ENCODE measurements around the gene PHACTR3.

Gene PHACTR3

DNA sequence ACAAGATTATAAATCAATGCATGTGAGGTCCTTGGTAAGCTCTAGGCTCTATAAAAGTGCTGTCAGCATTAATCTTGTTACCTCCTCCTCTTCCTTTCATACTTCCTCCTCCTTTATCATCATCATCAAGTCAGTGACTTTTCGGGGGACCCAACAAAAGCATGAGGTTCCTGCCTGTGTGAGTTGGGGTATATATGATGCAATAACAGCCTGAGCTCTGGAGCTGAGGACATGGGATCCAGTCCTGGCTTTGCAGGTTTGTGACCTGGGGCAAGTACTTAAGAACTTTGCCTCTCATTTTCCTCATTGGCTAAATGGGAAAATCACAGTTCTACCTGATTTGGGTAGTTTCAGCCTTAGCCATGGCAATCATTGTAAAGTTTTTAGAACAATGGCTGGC lies 7.1 kb upstream of the PHACTR3 start:
- Histone ChIP-seq H3K4ac (ENCODE audit: low read depth in 1 of 2, low read length in 2 of 2) (no peak overlapping the region), H3K9ac (ENCODE audit: low read length) (no peak overlapping the region), H3K18ac (ENCODE audit: low read depth in 1 of 2, low read length in 2 of 2) (no peak overlapping the region), H3K79me1 (replicated peaks; ENCODE audit: low read length, poor library complexity, severe bottlenecking) (no peaks in the 10 kb centered on the region), H4K8ac (ENCODE audit: low read length) (no peak overlapping the region), H3K9me3 (ENCODE audit: control insufficient read depth, low read length) (no peaks in the 10 kb centered on the region), H2BK5ac (ENCODE audit: low read depth, low read length, poor library complexity, severe bottlenecking) (no peak overlapping the region), H4K91ac (ENCODE audit: low read length) (no peak overlapping the region), H3K23ac (ENCODE audit: low read length in 2 of 2) (no peak overlapping the region), H2BK15ac (ENCODE audit: low read depth, poor library complexity, severe bottlenecking) (no peak overlapping the region), H3K4me1 (ENCODE audit: control insufficient read depth, insufficient read depth, low read depth, low read length) (no peaks in the 10 kb centered on the region), H3K27me3 (ENCODE audit: control insufficient read depth in 1 of 2, insufficient read depth in 1 of 2, low read length in 2 of 2) (peaks cover 0 to 77% of the 10 kb centered on the region in 2 experiments), H3K4me3 (ENCODE audit: insufficient read depth in 1 of 2, low read depth in 1 of 2, low read length in 2 of 2) (no peak overlapping the region), H3K27ac (ENCODE audit: low read length, poor library complexity, severe bottlenecking) (no peak overlapping the region), H2AFZ (ENCODE audit: low read depth, low read length) (no peak overlapping the region), H2AK5ac (ENCODE audit: low read length, severe bottlenecking) (no peak overlapping the region), H2BK120ac (ENCODE audit: low read depth, low read length) (no peak overlapping the region), H3K4me2 (ENCODE audit: low read length, poor library complexity, severe bottlenecking) (no peak overlapping the region), H3K36me3 (ENCODE audit: control insufficient read depth in 1 of 2, insufficient read depth in 2 of 2, low read depth in 1 of 2, low read length in 2 of 2) (no peaks in the 10 kb centered on the region), H3K14ac (ENCODE audit: low read length in 2 of 2) (no peak overlapping the region), H2BK12ac (ENCODE audit: low read length in 2 of 2) (no peak overlapping the region)
- DNase-seq: no peak
- 50% methylated on average over 1 of the region's 1 CpG for WGBS

DNA sequence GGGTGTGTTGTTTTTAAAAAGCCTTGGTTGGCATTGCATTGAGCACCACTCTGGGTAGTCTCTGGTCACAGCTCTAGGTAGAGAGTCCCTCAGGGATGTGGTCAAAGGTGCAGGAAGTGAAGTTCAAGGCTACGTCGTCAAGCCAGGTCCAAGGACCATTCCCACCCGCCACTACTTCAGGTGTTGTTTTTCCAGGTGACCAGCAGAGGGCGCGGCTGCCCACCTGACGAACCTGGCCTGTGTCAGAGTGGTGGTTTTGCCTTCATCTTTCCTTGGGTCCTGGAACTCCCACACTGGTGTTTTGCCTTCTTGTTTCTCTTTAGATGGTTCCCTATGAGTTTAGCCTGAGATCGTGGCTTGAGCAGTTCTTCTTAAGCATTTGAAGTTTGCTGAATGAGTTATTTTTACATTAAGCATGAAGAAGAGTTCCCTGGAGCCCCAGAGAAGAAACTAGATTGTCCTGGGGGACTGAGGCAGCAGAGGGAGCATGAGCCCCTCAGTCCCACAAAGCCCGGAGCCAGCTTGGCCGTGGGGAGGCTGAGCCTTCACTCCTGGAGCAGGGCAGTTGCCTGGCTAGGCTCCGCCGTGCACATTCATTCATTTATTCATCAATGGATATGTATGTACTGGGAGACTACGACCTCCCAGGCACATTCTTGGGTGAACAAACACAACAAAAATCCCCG lies 5.6 kb upstream of the PHACTR3 start:
- Histone ChIP-seq H2BK12ac (ENCODE audit: low read length in 2 of 2) (no peak overlapping the region), H3K36me3 (ENCODE audit: control insufficient read depth in 1 of 2, insufficient read depth in 2 of 2, low read depth in 1 of 2, low read length in 2 of 2) (no peaks in the 10 kb centered on the region), H3K4me3 (ENCODE audit: insufficient read depth in 1 of 2, low read depth in 1 of 2, low read length in 2 of 2) (no peak overlapping the region), H3K27ac (ENCODE audit: low read length, poor library complexity, severe bottlenecking) (no peak overlapping the region), H2BK120ac (ENCODE audit: low read depth, low read length) (no peak overlapping the region), H3K4ac (ENCODE audit: low read depth in 1 of 2, low read length in 2 of 2) (no peak overlapping the region), H3K4me2 (ENCODE audit: low read length, poor library complexity, severe bottlenecking) (no peak overlapping the region), H2AK5ac (ENCODE audit: low read length, severe bottlenecking) (no peak overlapping the region), H4K91ac (ENCODE audit: low read length) (no peak overlapping the region), H3K9ac (ENCODE audit: low read length) (no peak overlapping the region), H2BK5ac (ENCODE audit: low read depth, low read length, poor library complexity, severe bottlenecking) (no peak overlapping the region), H3K18ac (ENCODE audit: low read depth in 1 of 2, low read length in 2 of 2) (no peak overlapping the region), H3K14ac (ENCODE audit: low read length in 2 of 2) (no peak overlapping the region), H4K8ac (ENCODE audit: low read length) (no peak overlapping the region), H2AFZ (ENCODE audit: low read depth, low read length) (no peak overlapping the region), H3K27me3 (ENCODE audit: control insufficient read depth in 1 of 2, insufficient read depth in 1 of 2, low read length in 2 of 2) (peaks cover 0 to 83% of the 10 kb centered on the region in 2 experiments), H3K4me1 (ENCODE audit: control insufficient read depth, insufficient read depth, low read depth, low read length) (no peaks in the 10 kb centered on the region), H2BK15ac (ENCODE audit: low read depth, poor library complexity, severe bottlenecking) (no peak overlapping the region), H3K79me1 (replicated peaks; ENCODE audit: low read length, poor library complexity, severe bottlenecking) (no peaks in the 10 kb centered on the region), H3K9me3 (ENCODE audit: control insufficient read depth, low read length) (no peaks in the 10 kb centered on the region), H3K23ac (ENCODE audit: low read length in 2 of 2) (no peak overlapping the region)
- DNase-seq: no peak
- 52% methylated on average over 10 of the region's 13 CpGs for WGBS

DNA sequence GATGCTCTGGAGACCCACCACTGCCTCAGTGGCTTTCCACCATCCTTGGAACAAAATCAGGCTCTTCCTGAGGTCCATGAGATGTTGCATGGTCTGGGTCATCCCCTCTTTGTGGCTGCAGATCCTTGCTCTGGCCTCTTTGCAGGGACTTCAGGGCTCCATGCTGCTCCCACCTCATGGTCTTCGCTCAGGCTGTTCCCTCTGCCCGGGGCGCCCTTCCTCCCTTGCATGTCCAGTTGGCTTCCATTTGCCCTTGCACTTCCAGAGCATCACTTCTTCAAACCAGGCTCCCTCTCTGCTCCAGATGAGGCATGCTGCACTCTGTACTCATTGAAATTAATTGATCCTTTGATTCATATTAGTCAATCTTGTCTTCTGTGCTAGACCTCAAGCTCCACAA lies 4.4 kb upstream of the PHACTR3 start:
- no peak overlapping the region for H3K4me2 ChIP-seq (ENCODE audit: low read length, poor library complexity, severe bottlenecking)
- no peaks in the 10 kb centered on the region for H3K79me1 ChIP-seq (replicated peaks; ENCODE audit: low read length, poor library complexity, severe bottlenecking)
- no peak overlapping the region for H3K23ac ChIP-seq (ENCODE audit: low read length in 2 of 2)
- H3K36me3 ChIP-seq (ENCODE audit: control insufficient read depth in 1 of 2, insufficient read depth in 2 of 2, low read depth in 1 of 2, low read length in 2 of 2): no peaks in the 10 kb centered on the region
- H3K9me3 ChIP-seq (ENCODE audit: control insufficient read depth, low read length): no peaks in the 10 kb centered on the region
- H2AK5ac ChIP-seq (ENCODE audit: low read length, severe bottlenecking): no peak overlapping the region
- 76% methylated on average over 3 of the region's 3 CpGs for WGBS
- no peak for DNase-seq
- H2BK5ac ChIP-seq (ENCODE audit: low read depth, low read length, poor library complexity, severe bottlenecking): no peak overlapping the region
- no peak overlapping the region for H2AFZ ChIP-seq (ENCODE audit: low read depth, low read length)
- H3K4me3 ChIP-seq (ENCODE audit: insufficient read depth in 1 of 2, low read depth in 1 of 2, low read length in 2 of 2): no peak overlapping the region
- H3K27ac ChIP-seq (ENCODE audit: low read length, poor library complexity, severe bottlenecking): no peak overlapping the region
- H3K27me3 ChIP-seq (ENCODE audit: control insufficient read depth in 1 of 2, insufficient read depth in 1 of 2, low read length in 2 of 2): peaks cover 0 to 80% of the 10 kb centered on the region in 2 experiments
- no peak overlapping the region for H4K8ac ChIP-seq (ENCODE audit: low read length)
- no peak overlapping the region for H2BK15ac ChIP-seq (ENCODE audit: low read depth, poor library complexity, severe bottlenecking)
- no peak overlapping the region for H4K91ac ChIP-seq (ENCODE audit: low read length)
- H3K18ac ChIP-seq (ENCODE audit: low read depth in 1 of 2, low read length in 2 of 2): no peak overlapping the region
- no peak overlapping the region for H3K4ac ChIP-seq (ENCODE audit: low read depth in 1 of 2, low read length in 2 of 2)
- H3K9ac ChIP-seq (ENCODE audit: low read length): no peak overlapping the region
- H3K4me1 ChIP-seq (ENCODE audit: control insufficient read depth, insufficient read depth, low read depth, low read length): no peaks in the 10 kb centered on the region
- no peak overlapping the region for H2BK120ac ChIP-seq (ENCODE audit: low read depth, low read length)
- H2BK12ac ChIP-seq (ENCODE audit: low read length in 2 of 2): no peak overlapping the region
- no peak overlapping the region for H3K14ac ChIP-seq (ENCODE audit: low read length in 2 of 2)

DNA sequence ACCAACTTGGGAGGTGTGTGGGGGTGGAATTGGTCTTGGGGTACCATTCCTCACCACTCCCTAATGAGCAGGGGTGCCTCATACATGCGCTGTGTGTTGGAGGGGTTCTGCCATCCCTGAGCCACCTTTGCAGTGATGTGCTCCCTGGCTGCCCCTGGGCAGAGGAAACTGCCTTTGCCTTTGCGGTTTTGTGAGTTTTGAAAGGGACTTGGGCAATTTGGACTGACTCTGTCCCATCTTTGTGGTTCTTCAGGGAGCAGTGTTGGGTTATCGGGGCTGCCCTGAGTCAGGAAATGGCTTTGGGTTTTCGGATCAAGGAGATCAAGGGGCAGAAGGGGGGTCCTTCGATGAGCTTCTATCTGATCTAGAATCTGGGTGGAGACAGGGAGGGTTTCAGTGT lies 3.9 kb upstream of the PHACTR3 start:
- H2AFZ ChIP-seq (ENCODE audit: low read depth, low read length): no peak overlapping the region
- peaks cover 0 to 83% of the 10 kb centered on the region in 2 experiments for H3K27me3 ChIP-seq (ENCODE audit: control insufficient read depth in 1 of 2, insufficient read depth in 1 of 2, low read length in 2 of 2)
- no peak overlapping the region for H3K14ac ChIP-seq (ENCODE audit: low read length in 2 of 2)
- no peaks in the 10 kb centered on the region for H3K9me3 ChIP-seq (ENCODE audit: control insufficient read depth, low read length)
- no peaks in the 10 kb centered on the region for H3K36me3 ChIP-seq (ENCODE audit: control insufficient read depth in 1 of 2, insufficient read depth in 2 of 2, low read depth in 1 of 2, low read length in 2 of 2)
- H3K79me1 ChIP-seq (replicated peaks; ENCODE audit: low read length, poor library complexity, severe bottlenecking): no peaks in the 10 kb centered on the region
- H2BK12ac ChIP-seq (ENCODE audit: low read length in 2 of 2): no peak overlapping the region
- no peak overlapping the region for H2BK5ac ChIP-seq (ENCODE audit: low read depth, low read length, poor library complexity, severe bottlenecking)
- H2AK5ac ChIP-seq (ENCODE audit: low read length, severe bottlenecking): no peak overlapping the region
- H3K4me3 ChIP-seq (ENCODE audit: insufficient read depth in 1 of 2, low read depth in 1 of 2, low read length in 2 of 2): no peak overlapping the region
- H3K4me1 ChIP-seq (ENCODE audit: control insufficient read depth, insufficient read depth, low read depth, low read length): no peaks in the 10 kb centered on the region
- no peak overlapping the region for H3K27ac ChIP-seq (ENCODE audit: low read length, poor library complexity, severe bottlenecking)
- no peak overlapping the region for H4K8ac ChIP-seq (ENCODE audit: low read length)
- DNase-seq: no peak
- H3K9ac ChIP-seq (ENCODE audit: low read length): no peak overlapping the region
- H2BK120ac ChIP-seq (ENCODE audit: low read depth, low read length): no peak overlapping the region
- H4K91ac ChIP-seq (ENCODE audit: low read length): no peak overlapping the region
- no peak overlapping the region for H3K4ac ChIP-seq (ENCODE audit: low read depth in 1 of 2, low read length in 2 of 2)
- H3K4me2 ChIP-seq (ENCODE audit: low read length, poor library complexity, severe bottlenecking): no peak overlapping the region
- H2BK15ac ChIP-seq (ENCODE audit: low read depth, poor library complexity, severe bottlenecking): no peak overlapping the region
- no peak overlapping the region for H3K18ac ChIP-seq (ENCODE audit: low read depth in 1 of 2, low read length in 2 of 2)
- H3K23ac ChIP-seq (ENCODE audit: low read length in 2 of 2): no peak overlapping the region
- 55% methylated on average over 5 of the region's 5 CpGs for WGBS
